Activated naive CD8-positive, alpha-beta T cell (primary cell): ENCODE measurements around the gene ZNHIT1.
"Not testable (repeated sequence)": the region's sequence is repeated elsewhere in the genome, so short reads cannot be mapped to it uniquely, and the experiment has no call there.

Experiments
- H3K27ac Mint-ChIP-seq: one replicate; pipeline ENCODE4 v1.8.0; 2021; ENCODE audit warnings: mixed read lengths
- H3K27me3 Mint-ChIP-seq: one replicate; pipeline ENCODE4 v1.8.0; 2021; ENCODE audit warnings: mixed read lengths
- H3K36me3 Mint-ChIP-seq: one replicate; pipeline ENCODE4 v1.8.0; 2021; ENCODE audit warnings: mixed read lengths
- H3K4me1 Mint-ChIP-seq: one replicate; pipeline ENCODE4 v1.8.0; 2021; ENCODE audit warnings: low read depth, mixed read lengths
- H3K4me3 Mint-ChIP-seq: one replicate; pipeline ENCODE4 v1.8.0; 2021; ENCODE audit warnings: mild to moderate bottlenecking, mixed read lengths
- H3K9me3 Mint-ChIP-seq: one replicate; pipeline ENCODE4 v1.8.0; 2021; ENCODE audit warnings: low read depth, mixed read lengths

The ZNHIT1 gene

DNA sequence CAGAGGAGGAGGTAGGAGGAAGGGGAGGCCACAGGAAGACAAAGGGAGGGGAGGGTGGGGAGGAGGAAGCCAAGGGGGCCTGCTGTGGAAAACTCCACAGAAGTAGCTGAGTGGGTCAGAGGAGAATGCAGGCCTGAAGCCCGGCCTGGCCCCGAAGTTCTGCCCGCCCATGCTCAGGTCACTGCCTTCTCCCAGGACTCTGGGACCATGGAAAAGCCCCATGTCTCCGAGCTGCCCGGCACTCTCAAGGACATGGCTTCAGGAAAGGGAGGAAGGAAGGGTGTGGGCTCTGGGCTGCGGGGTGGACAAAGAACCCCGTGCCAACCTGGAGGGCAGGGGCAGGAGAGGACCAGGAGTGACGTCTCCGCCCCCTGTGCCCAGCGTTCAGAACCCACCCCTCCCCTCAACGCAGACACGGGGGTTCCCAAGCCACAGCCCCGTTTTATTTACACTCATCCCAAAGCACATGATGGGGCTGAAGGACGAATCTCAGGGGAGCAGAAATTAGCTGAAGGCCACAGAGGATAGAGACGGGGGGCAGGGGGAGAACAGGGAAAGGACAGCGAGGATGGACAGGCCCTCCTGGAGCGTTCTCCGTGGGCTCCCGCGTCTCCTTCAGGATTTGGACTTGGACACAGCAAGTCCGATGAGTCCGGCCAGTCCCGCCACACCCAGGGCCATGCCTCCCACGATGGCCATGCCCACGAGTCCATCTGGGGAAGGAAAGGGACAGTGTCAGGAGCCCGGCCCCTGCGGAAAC is 21.4 kb downstream of the ZNHIT1 start:
- Mint-ChIP-seq H3K27me3 (no peaks in the 10 kb centered on the region), H3K4me1 (peaks cover 16% of the 10 kb centered on the region), H3K36me3 (no peaks in the 10 kb centered on the region), H3K27ac (no peak overlapping the region), H3K4me3 (no peak overlapping the region), H3K9me3 (no peaks in the 10 kb centered on the region)

DNA sequence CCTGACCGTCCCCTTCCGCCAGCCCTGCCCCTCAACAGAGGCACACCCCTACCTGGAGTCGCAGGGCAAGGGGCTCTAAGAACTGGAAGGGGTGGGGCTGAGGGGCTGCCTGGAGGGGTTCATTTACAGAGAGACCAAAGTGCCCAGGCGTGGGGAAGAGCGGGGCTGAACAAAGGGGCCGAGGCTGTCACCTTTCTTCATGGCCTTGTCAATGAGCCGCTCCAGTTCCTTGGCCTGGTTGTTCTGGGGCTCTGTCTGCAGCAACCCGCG is 21.9 kb downstream of the ZNHIT1 start:
- no peaks in the 10 kb centered on the region for H3K27me3 Mint-ChIP-seq
- peaks cover 16% of the 10 kb centered on the region for H3K4me1 Mint-ChIP-seq
- H3K4me3 Mint-ChIP-seq, result no peak overlapping the region
- H3K27ac Mint-ChIP-seq, result no peak overlapping the region
- no peaks in the 10 kb centered on the region for H3K9me3 Mint-ChIP-seq
- no peaks in the 10 kb centered on the region for H3K36me3 Mint-ChIP-seq

DNA sequence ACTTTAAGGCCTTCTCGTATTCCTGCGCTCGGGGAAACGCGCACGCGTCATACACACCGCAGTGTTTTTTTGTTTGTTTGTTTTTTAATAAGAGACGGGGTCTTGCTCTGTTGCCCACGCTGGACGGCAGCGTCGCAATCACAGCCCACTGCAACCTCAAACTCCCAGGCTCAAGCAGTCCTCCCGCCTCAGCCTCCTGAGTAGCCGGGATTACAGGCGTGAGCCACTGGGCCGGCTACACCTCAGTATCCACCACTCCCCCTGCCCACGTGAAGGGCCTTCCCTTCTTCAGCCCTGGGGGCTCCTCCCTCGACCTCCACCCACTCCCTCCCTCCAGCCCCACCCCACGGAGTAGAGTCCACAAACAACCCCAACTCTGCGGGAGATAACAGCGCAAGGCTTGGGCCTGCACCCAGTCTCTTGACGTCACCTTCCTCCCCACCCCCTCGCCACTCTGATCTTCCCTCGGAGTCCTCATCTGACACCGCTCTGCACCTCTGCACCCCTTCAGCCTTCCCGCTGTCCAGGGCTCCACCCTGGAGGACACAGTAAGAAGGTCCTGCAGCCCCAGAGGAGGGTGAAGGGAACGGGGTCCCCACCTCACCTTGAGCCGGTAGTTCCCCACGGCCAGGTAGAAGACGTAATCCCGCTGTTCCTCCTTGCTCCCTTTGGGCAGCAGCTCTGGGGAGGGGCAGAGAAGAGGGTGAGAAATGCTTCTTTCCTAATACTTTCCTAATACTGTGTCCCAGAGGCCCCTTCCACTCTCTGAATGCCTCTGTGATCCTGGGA is 22.5 kb downstream of the ZNHIT1 start:
- no peak overlapping the region for H3K27ac Mint-ChIP-seq
- H3K4me1 Mint-ChIP-seq, result peaks cover 20% of the 10 kb centered on the region
- H3K36me3 Mint-ChIP-seq, result no peaks in the 10 kb centered on the region
- H3K4me3 Mint-ChIP-seq, result no peak overlapping the region
- H3K27me3 Mint-ChIP-seq, result no peaks in the 10 kb centered on the region
- no peaks in the 10 kb centered on the region for H3K9me3 Mint-ChIP-seq

DNA sequence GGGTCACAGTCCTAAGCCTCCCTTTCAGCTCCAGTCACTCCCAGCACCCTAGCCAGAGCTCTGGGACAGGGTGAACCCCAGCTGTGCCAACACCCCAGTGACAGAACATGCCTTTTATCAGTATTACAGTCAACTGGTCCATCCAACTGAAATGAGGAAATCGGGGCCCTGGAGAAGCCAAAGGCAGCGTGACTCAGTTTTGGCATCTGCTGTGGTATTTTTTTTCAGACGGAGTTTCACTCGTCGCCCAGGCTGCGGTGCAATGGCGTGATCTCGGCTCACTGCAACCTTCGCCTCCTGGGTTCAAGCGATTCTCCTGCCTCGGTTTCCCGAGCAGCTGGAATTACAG is 23.0 kb downstream of the ZNHIT1 start:
- Mint-ChIP-seq H3K36me3 (no peaks in the 10 kb centered on the region), H3K27ac (no peak overlapping the region), H3K4me1 (peaks cover 24% of the 10 kb centered on the region), H3K27me3 (no peaks in the 10 kb centered on the region), H3K4me3 (no peak overlapping the region), H3K9me3 (no peaks in the 10 kb centered on the region)

DNA sequence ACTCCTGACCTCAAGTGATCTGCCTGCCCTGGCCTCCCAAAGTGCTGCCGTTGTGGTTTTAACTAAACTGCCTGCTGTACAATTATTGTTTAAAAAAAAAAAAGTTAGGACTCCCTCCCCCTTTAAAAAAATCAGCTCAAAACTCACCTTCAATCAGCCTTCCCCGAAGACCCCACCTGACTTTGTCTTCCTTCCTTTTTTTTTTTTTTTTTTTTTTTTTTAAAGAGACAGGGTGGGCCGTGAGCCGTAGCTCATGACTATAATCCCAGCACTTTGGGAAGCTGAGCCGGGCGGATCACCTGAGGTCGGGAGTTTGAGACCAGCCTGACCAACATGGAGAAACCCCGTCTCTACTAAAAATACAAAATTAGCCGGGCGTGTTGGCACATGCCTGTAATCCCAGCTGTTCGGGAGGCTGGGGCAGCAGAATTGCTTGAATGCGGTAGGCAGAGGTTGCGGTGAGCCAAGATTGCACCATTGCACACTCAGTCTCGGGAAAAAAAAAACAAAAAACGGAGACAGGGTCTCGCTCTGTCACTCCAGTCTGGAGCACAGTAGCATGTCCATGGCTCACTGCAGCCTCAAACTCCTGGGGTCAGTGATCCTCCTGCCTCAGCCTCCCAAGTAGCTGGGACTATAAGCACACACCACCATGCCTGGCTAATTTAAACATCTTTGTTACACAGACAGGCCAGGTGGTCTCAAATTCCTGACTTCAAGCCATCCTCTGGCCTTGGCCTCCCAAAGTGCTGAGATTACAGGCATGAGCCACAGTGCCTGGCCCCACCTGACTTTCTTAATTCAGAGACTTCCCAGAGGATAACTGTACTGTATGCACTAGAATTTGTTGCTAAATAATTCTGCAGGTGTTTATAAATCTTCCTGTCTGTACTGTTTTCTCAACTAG is 23.7 kb downstream of the ZNHIT1 start:
- Mint-ChIP-seq H3K27me3 (no peaks in the 10 kb centered on the region), H3K36me3 (no peaks in the 10 kb centered on the region), H3K4me1 (peaks cover 25% of the 10 kb centered on the region), H3K27ac (no peak overlapping the region), H3K4me3 (no peak overlapping the region), H3K9me3 (no peaks in the 10 kb centered on the region)

DNA sequence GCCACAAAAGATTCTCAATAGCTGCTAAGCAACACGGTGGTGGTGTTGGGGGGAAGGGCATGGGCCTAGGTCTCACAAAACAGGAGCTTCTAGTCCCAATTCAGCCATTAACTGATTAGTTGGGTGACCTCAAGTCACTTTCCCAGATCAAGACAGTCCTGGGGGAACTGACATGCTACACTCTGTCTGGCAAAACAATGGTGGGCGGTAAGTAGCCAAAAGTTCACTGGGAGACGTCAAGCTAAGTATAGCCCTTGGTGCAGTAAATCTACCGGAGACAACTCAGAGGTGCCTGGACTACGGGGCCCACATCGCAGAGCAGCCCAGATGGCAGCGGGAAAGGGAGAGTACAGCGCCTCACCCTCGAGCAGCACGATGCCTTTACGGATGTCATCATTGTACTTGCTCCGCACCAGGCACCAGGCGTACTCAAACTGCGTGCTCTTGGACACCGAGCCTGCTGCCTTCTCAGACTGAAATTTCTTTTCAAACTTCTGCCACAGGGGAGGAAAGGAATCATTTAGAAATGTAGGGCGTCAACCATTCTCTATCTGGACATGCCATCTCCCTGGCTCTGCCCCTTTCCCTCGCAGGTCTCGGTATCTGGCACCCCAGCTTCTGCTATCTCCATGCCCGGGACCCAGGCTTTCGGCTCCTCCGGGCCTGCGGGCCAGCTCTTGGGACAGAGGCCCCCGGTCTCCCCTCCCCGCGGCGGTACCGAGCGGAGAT is 25.8 kb downstream of the ZNHIT1 start:
- peaks cover 2% of the 10 kb centered on the region for H3K36me3 Mint-ChIP-seq
- no peaks in the 10 kb centered on the region for H3K9me3 Mint-ChIP-seq
- H3K4me3 Mint-ChIP-seq, result peak overlapping the region; percentile 98
- H3K4me1 Mint-ChIP-seq, result peaks cover 31% of the 10 kb centered on the region
- no peaks in the 10 kb centered on the region for H3K27me3 Mint-ChIP-seq
- peak overlapping the region; percentile 98 for H3K27ac Mint-ChIP-seq

DNA sequence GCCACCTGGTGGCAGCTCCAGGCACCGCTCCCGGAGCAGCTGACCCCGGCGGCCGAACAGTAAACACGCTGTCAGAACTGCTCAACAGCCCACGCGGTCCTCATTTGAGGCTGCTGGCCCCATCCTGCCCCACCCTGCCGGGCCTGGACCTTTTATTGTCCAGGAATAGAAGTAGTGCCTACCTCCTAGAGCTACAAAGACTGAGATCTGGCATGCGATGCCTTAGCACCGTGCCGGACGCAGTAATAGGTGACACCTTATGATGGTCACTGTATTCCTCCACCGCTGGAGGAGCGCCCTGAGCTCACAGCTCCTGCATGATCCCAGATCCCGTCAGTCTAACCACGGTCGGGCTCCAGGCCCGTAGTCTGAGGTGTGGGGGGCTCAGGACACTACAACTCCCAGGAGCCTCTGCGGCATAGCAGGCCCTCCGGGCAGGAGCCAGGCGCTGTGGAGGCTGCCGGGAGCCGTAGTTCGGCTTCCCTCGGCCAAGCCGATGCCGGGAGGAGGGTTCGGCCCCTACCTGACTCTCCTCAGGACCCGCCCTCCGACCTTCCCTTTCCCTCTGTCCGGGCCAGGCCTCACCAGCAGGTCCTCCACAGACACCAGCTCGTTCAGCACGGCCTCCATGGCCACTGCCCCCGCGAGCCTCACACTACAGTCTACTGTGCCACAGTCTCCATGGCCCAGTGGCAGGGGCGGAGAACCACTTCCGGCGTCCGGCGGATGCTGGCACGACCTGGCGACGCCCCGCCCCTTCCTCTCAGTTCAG is 26.6 kb downstream of the ZNHIT1 start, which contains the start of gene FIS1:
FIS1 (minus strand) TSS at position 707 of the 772 bp plus-strand sequence; CDS start at position 630, 77 bp downstream.
- no peaks in the 10 kb centered on the region for H3K27me3 Mint-ChIP-seq
- H3K36me3 Mint-ChIP-seq, result peaks cover 2% of the 10 kb centered on the region
- H3K27ac Mint-ChIP-seq, result peak within 1 kb of the TSS; percentile 98
- peaks cover 31% of the 10 kb centered on the region for H3K4me1 Mint-ChIP-seq
- H3K4me3 Mint-ChIP-seq, result peak within 1 kb of the TSS; percentile 98
- no peaks in the 10 kb centered on the region for H3K9me3 Mint-ChIP-seq

DNA sequence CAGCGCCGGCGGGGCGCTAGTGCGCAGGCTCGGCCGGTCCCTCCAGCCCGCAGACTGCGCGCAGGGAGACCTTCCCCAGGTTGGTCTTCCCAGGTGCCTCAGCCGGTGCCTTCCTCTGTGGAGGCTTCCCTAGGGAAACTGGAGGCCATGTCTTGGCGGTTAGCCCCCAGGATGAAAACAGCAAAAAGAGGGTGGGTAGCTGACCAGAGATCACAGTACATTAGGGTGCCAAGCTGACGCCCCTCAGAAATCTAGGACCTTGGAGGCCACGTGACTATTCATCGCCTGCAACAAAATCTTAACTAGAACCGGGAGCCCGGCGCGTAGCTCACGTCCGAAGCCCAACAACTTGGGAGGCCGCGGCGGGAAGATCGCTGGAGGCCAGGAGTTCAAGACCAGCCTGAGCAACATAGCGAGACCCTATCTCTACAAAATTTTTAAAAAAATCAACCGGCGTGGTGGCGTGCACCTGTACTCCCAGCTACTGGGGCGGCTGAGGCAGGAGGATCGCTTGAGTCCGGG is 27.2 kb downstream of the ZNHIT1 start:
- Mint-ChIP-seq H3K27ac (peak overlapping the region; percentile 98), H3K36me3 (peaks cover 2% of the 10 kb centered on the region), H3K4me3 (peak overlapping the region; percentile 98), H3K9me3 (no peaks in the 10 kb centered on the region), H3K27me3 (no peaks in the 10 kb centered on the region), H3K4me1 (peaks cover 34% of the 10 kb centered on the region)

DNA sequence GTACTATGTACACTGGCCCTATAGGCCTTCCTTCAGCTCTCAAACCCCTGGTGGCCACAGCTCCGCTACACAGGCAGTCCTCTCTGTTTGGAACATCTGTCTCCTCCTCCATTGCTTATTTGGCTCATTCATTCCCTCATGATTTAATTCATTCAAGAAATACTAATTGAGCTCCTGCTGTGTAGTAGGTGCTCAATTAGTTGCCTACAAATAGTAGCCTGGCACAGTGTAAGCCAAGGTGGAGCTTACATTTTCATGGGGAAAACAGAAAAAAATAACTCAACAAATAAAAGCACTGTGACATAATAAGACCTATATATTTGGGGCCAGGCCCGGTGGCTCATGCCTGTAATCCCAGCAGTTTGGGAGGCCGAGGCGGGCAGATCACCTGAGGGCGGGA is 30.3 kb downstream of the ZNHIT1 start:
- Mint-ChIP-seq H3K4me1 (peaks cover 43% of the 10 kb centered on the region), H3K9me3 (no peaks in the 10 kb centered on the region), H3K27ac (no peak overlapping the region), H3K27me3 (no peaks in the 10 kb centered on the region), H3K36me3 (peaks cover 5% of the 10 kb centered on the region), H3K4me3 (peak overlapping the region; percentile 40)

DNA sequence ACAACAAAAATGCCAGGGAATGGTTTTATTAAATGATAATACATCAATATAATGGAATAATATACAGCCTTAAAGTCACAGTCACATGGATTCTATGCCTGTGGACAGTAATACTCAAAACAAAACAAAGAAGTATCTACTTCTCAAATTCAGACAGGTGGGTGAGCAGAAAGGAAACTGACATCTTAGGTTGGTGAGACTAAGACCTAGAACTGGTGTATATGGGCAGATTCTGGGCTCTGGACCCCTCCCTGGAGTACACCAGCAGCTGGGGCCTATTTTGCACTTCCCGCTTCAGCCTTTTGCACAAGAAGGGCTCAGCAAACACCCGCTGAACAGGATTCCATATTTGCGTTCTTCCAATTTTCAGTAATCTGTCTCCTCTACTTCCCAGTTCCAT is 32.4 kb downstream of the ZNHIT1 start:
- H3K27ac Mint-ChIP-seq, result peak overlapping the region; percentile 61
- H3K4me1 Mint-ChIP-seq, result peaks cover 32% of the 10 kb centered on the region
- no peaks in the 10 kb centered on the region for H3K27me3 Mint-ChIP-seq

DNA sequence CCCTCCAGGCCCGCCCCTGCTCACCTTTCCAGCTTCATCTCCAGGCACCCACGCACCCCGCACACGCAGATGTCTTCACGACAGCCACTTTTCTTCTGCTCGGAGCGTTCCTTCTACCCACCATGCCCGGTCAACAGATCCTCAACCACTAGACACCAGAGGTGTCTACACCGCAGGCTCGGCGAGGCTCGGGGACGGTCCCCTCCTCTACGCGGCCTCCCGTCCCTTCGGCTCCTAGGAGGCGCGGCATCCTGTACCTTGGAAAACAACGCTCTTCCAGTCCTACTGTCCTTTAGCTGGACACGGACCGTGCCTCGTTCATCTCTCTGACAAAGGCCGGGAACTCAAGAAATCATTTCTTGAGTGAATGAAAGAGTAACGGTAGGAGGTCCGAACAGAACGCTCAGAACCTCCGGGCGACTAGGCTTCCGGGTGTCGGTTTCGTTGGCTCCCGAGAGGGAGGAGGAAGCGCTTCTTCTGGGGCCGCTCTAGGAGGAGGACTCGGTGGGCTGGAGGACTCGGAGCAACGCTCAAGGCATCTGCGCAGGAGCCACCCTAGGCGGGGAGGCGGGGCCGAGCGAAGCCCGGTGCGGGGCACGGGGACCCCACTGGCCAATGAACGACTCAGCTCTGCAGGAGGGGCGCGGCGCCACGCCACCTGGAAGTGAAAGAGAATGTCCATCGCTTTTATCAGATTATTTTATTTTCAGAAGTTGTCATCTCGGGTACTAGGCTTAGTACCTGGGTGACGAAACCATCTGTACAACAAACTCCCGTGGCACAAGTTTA is 34.1 kb downstream of the ZNHIT1 start:
- Mint-ChIP-seq H3K4me3 (peak overlapping the region; percentile 100), H3K4me1 (peaks cover 26% of the 10 kb centered on the region), H3K27me3 (peaks cover 2% of the 10 kb centered on the region), H3K36me3 (peaks cover 5% of the 10 kb centered on the region), H3K27ac (peak overlapping the region; percentile 99), H3K9me3 (no peaks in the 10 kb centered on the region)

More for the DNA sequence above, 32.4 kb downstream of the ZNHIT1 start:
- H3K36me3 Mint-ChIP-seq, result peaks cover 5% of the 10 kb centered on the region
- no peaks in the 10 kb centered on the region for H3K9me3 Mint-ChIP-seq
- peak overlapping the region; percentile 100 for H3K4me3 Mint-ChIP-seq

DNA sequence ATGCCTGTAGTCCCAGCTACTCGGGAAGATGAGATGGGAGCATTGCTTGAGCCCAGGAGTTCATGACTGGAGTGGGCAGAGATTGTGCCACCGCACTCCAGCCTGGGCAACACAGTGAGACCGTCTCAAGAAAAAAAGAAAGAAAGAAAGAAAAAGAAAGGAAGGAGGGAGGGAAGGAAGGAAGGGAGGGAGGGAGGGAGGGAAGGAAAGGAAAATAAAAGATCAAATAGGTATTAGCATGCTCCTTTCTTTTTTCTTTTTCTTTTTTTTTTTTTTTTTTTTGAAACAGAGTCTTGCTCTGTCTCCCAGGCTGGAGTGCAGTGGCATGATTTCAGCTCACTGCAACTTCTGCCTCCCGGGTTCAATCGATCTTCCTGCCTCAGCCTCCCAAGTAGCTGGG is 35.2 kb downstream of the ZNHIT1 start:
- H3K27ac Mint-ChIP-seq, H3K9me3 Mint-ChIP-seq: not testable (repeated sequence)
- peak overlapping the region; percentile 100 for H3K4me3 Mint-ChIP-seq

DNA sequence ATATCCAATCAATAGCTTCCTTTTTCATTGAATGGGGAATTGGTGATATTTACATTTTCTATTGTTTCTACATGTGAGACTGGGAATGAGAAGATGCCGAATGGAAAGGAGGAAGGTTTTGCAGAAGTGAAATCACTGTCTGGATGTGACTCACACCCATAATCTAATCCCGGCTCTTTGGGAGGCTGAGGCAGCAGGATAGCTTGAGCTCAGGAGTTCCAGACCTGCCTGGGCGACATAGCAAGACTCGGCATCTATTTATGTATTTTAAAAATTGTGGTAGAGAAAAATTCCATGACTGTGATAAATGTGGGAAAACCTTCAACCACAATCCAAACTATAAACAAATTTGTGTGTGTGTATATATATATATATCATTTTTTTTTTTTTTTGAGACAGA is 37.8 kb downstream of the ZNHIT1 start:
- Mint-ChIP-seq H3K27me3 (peaks cover 2% of the 10 kb centered on the region), H3K4me3 (no peak overlapping the region), H3K4me1 (peaks cover 12% of the 10 kb centered on the region), H3K36me3 (peaks cover 2% of the 10 kb centered on the region), H3K27ac (no peak overlapping the region), H3K9me3 (no peaks in the 10 kb centered on the region)

More for the DNA sequence above, 35.2 kb downstream of the ZNHIT1 start:
- not testable (repeated sequence) for H3K27me3 Mint-ChIP-seq, H3K36me3 Mint-ChIP-seq
- H3K4me1 Mint-ChIP-seq, result peaks cover 24% of the 10 kb centered on the region
